Measurements from ENCODE around the gene RNASE4. TPM values are rescaled to one million over a fixed set of nuclear protein-coding genes. Genes with fewer than 3 reads are reported as not detected.
A peak's percentile ranks its signal among the peaks of the same experiment; 100 is the strongest.

RNASE4 gene
- total and polyA plus RNA-seq, 10 of the 15 experiments (the other 5 are each of a cell fraction or from before 2014, with no cell fraction given): 0.87 to 2.6 (median 1.3) TPM

- DNase-seq (ENCODE audit: low read depth, low spot score) (no peak), ATAC-seq (peak; percentile 72), FAIRE-seq (no peak)
- BruUV-seq (replicated peaks): no TSS peak
- H3K27me3 ChIP-seq (replicated peaks in 1 of 2; ENCODE audit: control insufficient read depth in 2 of 2, insufficient read depth in 2 of 2, low read length in 1 of 2): no peaks in the 10 kb centered on the region; a peak in 2 of 4 replicates
- no peaks in the 10 kb centered on the region for H3K9me3 ChIP-seq (replicated peaks; ENCODE audit: control insufficient read depth, insufficient read depth, low read length)
- H3K4me2 ChIP-seq (ENCODE audit: control insufficient read depth, insufficient read depth): no peak overlapping the region
- no peak overlapping the region for H2AFZ ChIP-seq (ENCODE audit: control insufficient read depth, low read depth, low read length)
- H3K79me2 ChIP-seq (ENCODE audit: control insufficient read depth, insufficient read depth, low read length): no peaks in the 10 kb centered on the region; the same call in 1 of the 2 replicates
- SMC1A ChIA-PET (ENCODE audit: uncharacterized antibody, unreplicated experiment): interaction anchor here (0.8 to 2.9 kb wide), 11 partner anchors 9 to 170 kb away, joined by 3 to 16 read pairs (median 4); no protein-coding TSS in a partner anchor
- peak in 2 of 3 experiments; percentile 24 to 27; a peak in 3 of 6 replicates for TF ChIP-seq CTCF (IDR thresholded peaks at IDR 0.05 in 2 of 3, conservative IDR thresholded peaks at IDR 0.05 in 1 of 3; ENCODE audit: control insufficient read depth in 2 of 3, extremely low read depth in 1 of 3, insufficient read depth in 1 of 3, low read depth in 3 of 3, low read length in 3 of 3)
- TF ChIP-seq, protein P1, sequence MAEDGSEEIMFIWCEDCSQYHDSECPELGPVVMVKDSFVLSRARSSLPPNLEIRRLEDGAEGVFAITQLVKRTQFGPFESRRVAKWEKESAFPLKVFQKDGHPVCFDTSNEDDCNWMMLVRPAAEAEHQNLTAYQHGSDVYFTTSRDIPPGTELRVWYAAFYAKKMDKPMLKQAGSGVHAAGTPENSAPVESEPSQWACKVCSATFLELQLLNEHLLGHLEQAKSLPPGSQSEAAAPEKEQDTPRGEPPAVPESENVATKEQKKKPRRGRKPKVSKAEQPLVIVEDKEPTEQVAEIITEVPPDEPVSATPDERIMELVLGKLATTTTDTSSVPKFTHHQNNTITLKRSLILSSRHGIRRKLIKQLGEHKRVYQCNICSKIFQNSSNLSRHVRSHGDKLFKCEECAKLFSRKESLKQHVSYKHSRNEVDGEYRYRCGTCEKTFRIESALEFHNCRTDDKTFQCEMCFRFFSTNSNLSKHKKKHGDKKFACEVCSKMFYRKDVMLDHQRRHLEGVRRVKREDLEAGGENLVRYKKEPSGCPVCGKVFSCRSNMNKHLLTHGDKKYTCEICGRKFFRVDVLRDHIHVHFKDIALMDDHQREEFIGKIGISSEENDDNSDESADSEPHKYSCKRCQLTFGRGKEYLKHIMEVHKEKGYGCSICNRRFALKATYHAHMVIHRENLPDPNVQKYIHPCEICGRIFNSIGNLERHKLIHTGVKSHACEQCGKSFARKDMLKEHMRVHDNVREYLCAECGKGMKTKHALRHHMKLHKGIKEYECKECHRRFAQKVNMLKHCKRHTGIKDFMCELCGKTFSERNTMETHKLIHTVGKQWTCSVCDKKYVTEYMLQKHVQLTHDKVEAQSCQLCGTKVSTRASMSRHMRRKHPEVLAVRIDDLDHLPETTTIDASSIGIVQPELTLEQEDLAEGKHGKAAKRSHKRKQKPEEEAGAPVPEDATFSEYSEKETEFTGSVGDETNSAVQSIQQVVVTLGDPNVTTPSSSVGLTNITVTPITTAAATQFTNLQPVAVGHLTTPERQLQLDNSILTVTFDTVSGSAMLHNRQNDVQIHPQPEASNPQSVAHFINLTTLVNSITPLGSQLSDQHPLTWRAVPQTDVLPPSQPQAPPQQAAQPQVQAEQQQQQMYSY (CRISPR knock-in tag; IDR thresholded peaks at IDR 0.05): no peak
- in situ Hi-C loops (cut with MboI) (no loop called here), intact Hi-C loops (cut with micrococcal nuclease; ENCODE audit: unreplicated experiment) (no loop called here)
- RAD21 ChIA-PET (ENCODE audit: unreplicated experiment): interaction anchor here (0.8 to 1.4 kb wide), 4 partner anchors 25 to 47 kb away, joined by 3 to 4 read pairs (median 3); partner anchors contain the start of gene ANG
- H4K20me1 ChIP-seq (ENCODE audit: control insufficient read depth, insufficient read depth): no peaks in the 10 kb centered on the region; the same call in 1 of the 2 replicates
- H3K4me1 ChIP-seq (ENCODE audit: control insufficient read depth, insufficient read depth, low read length): no peaks in the 10 kb centered on the region; the same call in 1 of the 2 replicates
- H3K27ac ChIP-seq (ENCODE audit: control insufficient read depth, insufficient read depth): no peak overlapping the region
- CTCF ChIA-PET: interaction anchor here (1.0 to 11.5 kb wide), 9 partner anchors 8 to 315 kb away, joined by 3 to 214 read pairs (median 5); partner anchors contain the start of genes ANG and RNASE4
- H3K9ac ChIP-seq (ENCODE audit: control insufficient read depth, insufficient read depth, low read length): no peak overlapping the region
- H3K4me3 ChIP-seq: no peak overlapping the region
- H3K36me3 ChIP-seq (ENCODE audit: control insufficient read depth in 2 of 2, insufficient read depth in 2 of 2, low read length in 1 of 2): peaks cover 0 to 3% of the 10 kb centered on the region in 2 experiments; a peak in 1 of 4 replicates
- POLR2A ChIA-PET: interaction anchor here (0.6 kb wide), 1 partner anchor 15 kb away, joined by 3 read pairs; no protein-coding TSS in a partner anchor
- 43% methylated on average over 28 of the region's 28 CpGs for WGBS (ENCODE audit: insufficient coverage, insufficient replicate concordance, low lambda C conversion rate, missing lambda C conversion rate)
These were observed 26.8 kb upstream of the RNASE4 start for GRCh38 chr14:20657216-20658211.

Data from GM12878 (cell line).